ENCODE measurements around the gene SPAG6.

GRCh38 chr10:22368981-22369380, 23.7 kb downstream of the SPAG6 start:
- TF ChIP-seq MIER1 (IDR thresholded peaks at IDR 0.05; ENCODE audit: low read depth) (no peak), HCFC1 (IDR thresholded peaks at IDR 0.05; ENCODE audit: low read depth, low read length) (no peak), MLX (CRISPR knock-in tag; conservative IDR thresholded peaks at IDR 0.05) (no peak), CTCF (IDR thresholded peaks at IDR 0.05 in 2 of 3, conservative IDR thresholded peaks at IDR 0.05 in 1 of 3; ENCODE audit: insufficient read depth in 2 of 3, low read depth in 1 of 3, low read length in 3 of 3) (no peak), ZFX (CRISPR knock-in tag; IDR thresholded peaks at IDR 0.05) (no peak), SMARCB1 (IDR thresholded peaks at IDR 0.05; ENCODE audit: insufficient read length, low read depth) (no peak), PRPF4 (IDR thresholded peaks at IDR 0.05; ENCODE audit: insufficient read depth, low read depth, low read length, poor library complexity, severe bottlenecking) (no peak), MTA2 (IDR thresholded peaks at IDR 0.05; ENCODE audit: low read depth) (no peak), POLR2AphosphoS5 (IDR thresholded peaks at IDR 0.05; ENCODE audit: control insufficient read depth, insufficient read depth, low read depth, low read length) (no peak), SOX6 (IDR thresholded peaks at IDR 0.05) (no peak)
